NCI-H2029 (cell line): ENCODE results near the gene MANSC4.
"Not testable (repeated sequence)": the region's sequence is repeated elsewhere in the genome, so short reads cannot be mapped to it uniquely, and the experiment has no call there.

Experiments
- DNase-seq: peaks from one replicate; lab custom pipeline; 2025; lab: John Stamatoyannopoulos, UW

MANSC4 gene

GRCh38 chr12:27751386-27752047, 28.5 kb downstream of the MANSC4 start:
- DNase-seq = peak; percentile 92

GRCh38 chr12:27747111-27747820, 32.8 kb downstream of the MANSC4 start:
- peak; percentile 5 for DNase-seq

DNA sequence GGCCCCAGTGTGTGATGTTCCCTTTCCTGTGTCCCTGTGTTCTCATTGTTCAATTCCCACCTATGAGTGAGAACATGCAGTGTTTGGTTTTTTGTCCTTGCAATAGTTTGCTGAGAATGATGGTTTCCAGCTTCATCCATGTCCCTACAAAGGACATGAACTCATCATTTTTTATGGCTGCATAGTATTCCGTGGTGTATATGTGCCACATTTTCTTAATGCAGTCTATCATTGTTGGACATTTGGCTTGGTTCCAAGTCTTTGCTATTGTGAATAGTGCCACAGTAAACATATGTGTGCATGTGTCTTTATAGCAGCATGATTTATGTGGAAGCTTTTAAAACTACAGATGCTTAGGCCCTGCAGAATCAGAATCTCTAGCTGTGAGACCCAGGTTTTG, 34.3 kb downstream of the MANSC4 start:
- DNase-seq = not testable (repeated sequence)

DNA sequence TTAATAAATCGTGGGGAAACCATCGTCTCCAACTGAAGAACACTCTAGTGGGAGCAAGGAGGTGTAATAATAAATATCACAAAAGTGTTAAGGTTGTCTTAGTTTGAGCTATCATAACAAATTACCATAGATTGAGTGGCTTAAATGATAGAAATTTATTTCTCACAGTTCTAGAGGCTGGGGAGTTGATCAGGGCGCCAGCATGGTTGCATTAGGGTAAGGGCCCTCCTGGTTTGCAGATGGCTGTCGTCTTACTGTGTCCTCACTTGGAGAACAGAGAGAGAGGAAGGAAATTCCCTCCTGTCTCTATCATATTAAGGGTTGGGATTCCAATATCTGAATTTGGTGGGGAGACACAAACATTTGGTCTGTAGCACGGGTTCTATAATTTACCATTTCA, 36.4 kb downstream of the MANSC4 start:
- DNase-seq = no peak

- not testable (repeated sequence) for DNase-seq
These were observed 45.7 kb downstream of the MANSC4 start for GRCh38 chr12:27734321-27734720.

DNA sequence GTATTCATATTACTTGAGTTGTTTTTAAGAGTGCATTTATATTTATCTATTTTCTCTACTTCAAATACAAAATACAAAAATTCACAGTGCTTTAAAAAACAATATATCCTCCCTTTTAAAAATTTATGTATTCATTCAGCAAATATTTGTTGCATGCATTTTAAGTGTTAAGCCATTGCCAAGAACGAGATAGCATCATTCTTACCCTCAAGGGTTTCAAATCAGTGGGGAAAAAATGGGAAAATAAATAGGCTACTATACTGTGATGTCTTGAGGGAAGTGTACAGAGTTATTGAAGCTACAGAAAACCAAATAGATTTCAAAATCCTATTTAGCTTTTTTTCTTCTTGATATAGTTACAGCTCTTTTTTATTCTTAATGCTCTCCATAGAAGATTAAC, 46.2 kb downstream of the MANSC4 start:
- DNase-seq = no peak

DNA sequence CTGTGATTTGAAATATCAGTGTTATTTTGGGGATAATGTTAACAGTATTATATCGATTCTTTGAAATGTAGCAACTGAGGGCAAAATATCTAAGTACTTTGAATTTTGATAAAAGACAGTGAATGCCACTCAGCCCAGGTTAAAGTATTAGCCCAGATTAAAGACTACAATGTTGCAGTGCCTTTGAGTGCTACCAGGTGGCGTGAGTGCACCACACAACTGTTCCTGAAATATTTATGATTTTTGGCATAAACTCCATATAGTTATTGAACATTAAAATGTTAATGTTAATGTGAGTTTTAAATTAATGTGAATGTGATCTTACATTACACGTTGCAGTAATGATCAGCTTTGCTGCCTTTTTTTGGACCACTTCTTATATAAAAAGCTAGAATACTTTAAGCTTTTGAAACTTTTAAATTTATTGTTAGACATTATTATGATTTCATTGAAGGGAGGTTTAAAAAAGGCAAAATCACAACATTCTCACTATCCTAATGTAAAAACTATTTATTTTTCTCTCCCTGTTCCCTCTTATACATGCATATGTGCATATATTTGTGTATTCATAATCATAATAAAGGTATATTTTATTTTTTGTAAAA, 46.9 kb downstream of the MANSC4 start:
- no peak for DNase-seq

DNA sequence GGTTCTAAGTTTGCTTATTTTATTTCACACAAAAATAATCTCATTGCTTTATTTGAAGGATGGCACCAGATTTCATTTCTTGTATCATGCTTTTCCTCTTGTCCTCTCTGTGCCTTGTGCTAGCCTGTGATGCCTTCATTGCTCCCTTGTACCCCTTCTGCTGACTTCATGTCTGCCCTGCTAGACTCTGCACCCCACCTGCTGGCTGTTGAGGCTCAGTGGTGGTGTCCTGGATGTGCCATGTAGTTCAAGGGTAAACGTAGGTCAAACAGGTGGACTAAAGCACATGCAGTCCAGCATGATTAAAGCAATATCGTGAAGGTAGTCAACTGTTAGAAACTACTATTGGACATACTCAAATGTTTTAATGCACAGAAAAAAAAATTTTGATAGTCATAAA, 47.8 kb downstream of the MANSC4 start:
- no peak for DNase-seq

- no peak for DNase-seq
These were observed 49.9 kb downstream of the MANSC4 start for GRCh38 chr12:27730097-27730588.

DNA sequence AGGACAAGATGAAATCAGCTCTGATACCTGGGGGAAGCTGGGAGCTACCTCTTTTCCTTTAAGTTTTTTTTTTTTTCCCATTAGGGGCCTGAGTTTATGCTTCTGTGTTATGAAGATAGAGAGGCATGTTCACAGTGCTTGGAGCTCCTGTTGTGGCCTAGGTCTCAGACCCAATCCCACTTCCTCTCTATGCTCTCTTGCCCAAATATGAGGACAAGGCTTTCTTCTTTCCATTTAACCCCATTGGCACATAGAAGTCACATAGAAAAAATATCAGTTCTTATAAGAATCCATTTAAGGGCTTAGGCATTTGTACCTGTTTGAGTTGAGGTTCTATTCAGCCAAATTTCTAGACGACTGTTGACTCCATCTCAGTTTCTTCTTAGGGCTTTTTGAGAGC, 56.8 kb downstream of the MANSC4 start:
- no peak for DNase-seq
